HEK293 (cell line): ENCODE results near the gene SAMD11.
A peak's percentile ranks its signal among the peaks of the same experiment; 100 is the strongest.

ENCODE experiments used
- ATF2 ChIP-seq: fragments of 450-650 bp; formaldehyde crosslinking; IDR thresholded peaks from 2 replicates; pipeline ENCODE4 v1.5.1; 2016; ENCODE audit warnings: missing biosample characterization, missing genetic modification characterization, low read depth
- CTCF ChIP-seq: fragments of 450-650 bp; formaldehyde crosslinking; IDR thresholded peaks from 2 replicates; pipeline ENCODE4 v1.5.1; 2016; ENCODE audit warnings: missing biosample characterization, missing genetic modification characterization
- FEZF1 ChIP-seq: fragments of 450-650 bp; formaldehyde crosslinking; IDR thresholded peaks from 2 replicates; pipeline ENCODE4 v1.5.1; 2016; ENCODE audit warnings: missing biosample characterization, missing genetic modification characterization
- GLI2 ChIP-seq: fragments of 450-650 bp; formaldehyde crosslinking; IDR thresholded peaks from 2 replicates; pipeline ENCODE4; 2017; ENCODE audit warnings: missing biosample characterization, missing genetic modification characterization, low read depth, borderline replicate concordance
- IKZF3 ChIP-seq: fragments of 450-650 bp; IDR thresholded peaks from 2 replicates; pipeline ENCODE4 v1.5.0; 2018; ENCODE audit warnings: missing biosample characterization, mild to moderate bottlenecking, missing genetic modification characterization, moderate library complexity
- KLF9 ChIP-seq: fragments of 450-650 bp; formaldehyde crosslinking; IDR thresholded peaks from 2 replicates; pipeline ENCODE4 v1.5.1; 2016; ENCODE audit warnings: missing biosample characterization, missing genetic modification characterization, low read depth
- SCRT1 ChIP-seq: fragments of 450-650 bp; formaldehyde crosslinking; IDR thresholded peaks from 2 replicates; pipeline ENCODE4 v1.5.1; 2016; ENCODE audit warnings: missing biosample characterization, missing genetic modification characterization, borderline replicate concordance
- TCF7L2 ChIP-seq: IDR thresholded peaks from 2 replicates; pipeline ENCODE4 v1.6.1; 2011; ENCODE audit warnings: low read depth, mild to moderate bottlenecking, inconsistent platforms, low read length, moderate library complexity, borderline replicate concordance
- ZBTB10 ChIP-seq: fragments of 450-650 bp; formaldehyde crosslinking; IDR thresholded peaks from 2 replicates; pipeline ENCODE4 v1.5.1; 2016; ENCODE audit warnings: missing biosample characterization, missing genetic modification characterization
- ZBTB20 ChIP-seq: fragments of 450-650 bp; formaldehyde crosslinking; IDR thresholded peaks from 2 replicates; pipeline ENCODE4 v1.5.1; 2016; ENCODE audit warnings: missing biosample characterization, missing genetic modification characterization
- ZNF133 ChIP-seq: fragments of 450-650 bp; formaldehyde crosslinking; IDR thresholded peaks from 2 replicates; pipeline ENCODE4 v1.5.1; 2016; ENCODE audit warnings: missing biosample characterization, missing genetic modification characterization
- ZNF169 ChIP-seq: fragments of 450-650 bp; formaldehyde crosslinking; IDR thresholded peaks from 2 replicates; pipeline ENCODE4 v1.5.1; 2016; ENCODE audit warnings: missing biosample characterization, missing genetic modification characterization
- ZNF18 ChIP-seq: fragments of 450-650 bp; formaldehyde crosslinking; IDR thresholded peaks from 2 replicates; pipeline ENCODE4 v1.5.1; 2016; ENCODE audit warnings: missing biosample characterization, missing genetic modification characterization
- ZNF214 ChIP-seq: fragments of 450-650 bp; formaldehyde crosslinking; IDR thresholded peaks from 2 replicates; pipeline ENCODE4 v1.5.1; 2017; ENCODE audit warnings: missing biosample characterization, mild to moderate bottlenecking, missing genetic modification characterization, borderline replicate concordance
- ZNF292 ChIP-seq: fragments of 450-650 bp; formaldehyde crosslinking; IDR thresholded peaks from 2 replicates; pipeline ENCODE4 v1.5.1; 2016; ENCODE audit warnings: low read depth, missing biosample characterization, missing genetic modification characterization, borderline replicate concordance
- ZNF335 ChIP-seq: fragments of 450-650 bp; formaldehyde crosslinking; conservative IDR thresholded peaks from 2 replicates; pipeline ENCODE4 v1.5.1; 2016; ENCODE audit warnings: missing biosample characterization, missing genetic modification characterization
- ZNF350 ChIP-seq: fragments of 450-650 bp; formaldehyde crosslinking; IDR thresholded peaks from 2 replicates; pipeline ENCODE4 v1.5.0; 2017; ENCODE audit warnings: missing biosample characterization, mild to moderate bottlenecking, missing genetic modification characterization
- ZNF391 ChIP-seq: fragments of 450-650 bp; formaldehyde crosslinking; IDR thresholded peaks from 2 replicates; pipeline ENCODE4 v1.5.1; 2016; ENCODE audit warnings: low read depth, missing biosample characterization, missing genetic modification characterization, borderline replicate concordance
- ZNF394 ChIP-seq: fragments of 450-650 bp; formaldehyde crosslinking; IDR thresholded peaks from 2 replicates; pipeline ENCODE4 v1.5.1; 2016; ENCODE audit warnings: missing biosample characterization, missing genetic modification characterization, mild to moderate bottlenecking, moderate library complexity, borderline replicate concordance
- ZNF510 ChIP-seq: fragments of 450-650 bp; formaldehyde crosslinking; IDR thresholded peaks from 2 replicates; pipeline ENCODE4 v1.5.1; 2018; ENCODE audit warnings: mild to moderate bottlenecking, missing genetic modification characterization, missing biosample characterization; ENCODE audit not compliant: insufficient replicate concordance
- ZNF514 ChIP-seq: fragments of 450-650 bp; formaldehyde crosslinking; IDR thresholded peaks from 2 replicates; pipeline ENCODE4 v1.5.1; 2016; ENCODE audit warnings: missing biosample characterization, missing genetic modification characterization
- ZNF521 ChIP-seq: fragments of 450-650 bp; formaldehyde crosslinking; IDR thresholded peaks from 2 replicates; pipeline ENCODE4 v1.5.1; 2017; ENCODE audit warnings: missing biosample characterization, mild to moderate bottlenecking, missing genetic modification characterization
- ZNF555 ChIP-seq: fragments of 450-650 bp; formaldehyde crosslinking; conservative IDR thresholded peaks from 2 replicates; pipeline ENCODE4 v1.5.1; 2017; ENCODE audit warnings: missing biosample characterization, mild to moderate bottlenecking, missing genetic modification characterization, inconsistent platforms
- ZNF571 ChIP-seq: fragments of 450-650 bp; formaldehyde crosslinking; IDR thresholded peaks from 2 replicates; pipeline ENCODE4 v1.5.0; 2017; ENCODE audit warnings: missing biosample characterization, missing genetic modification characterization
- ZNF596 ChIP-seq: fragments of 450-650 bp; IDR thresholded peaks from 2 replicates; pipeline ENCODE4 v1.5.0; 2018; ENCODE audit warnings: missing biosample characterization, mild to moderate bottlenecking, missing genetic modification characterization, moderate library complexity
- ZNF623 ChIP-seq: fragments of 450-650 bp; formaldehyde crosslinking; IDR thresholded peaks from 2 replicates; pipeline ENCODE4 v1.5.1; 2016; ENCODE audit warnings: missing biosample characterization, missing genetic modification characterization
- ZNF639 ChIP-seq: fragments of 450-650 bp; formaldehyde crosslinking; IDR thresholded peaks from 2 replicates; pipeline ENCODE4 v1.5.1; 2016; ENCODE audit warnings: missing biosample characterization, missing genetic modification characterization
- ZNF664 ChIP-seq: fragments of 450-650 bp; formaldehyde crosslinking; IDR thresholded peaks from 2 replicates; pipeline ENCODE4 v1.5.1; 2016; ENCODE audit warnings: missing biosample characterization, missing genetic modification characterization
- ZNF76 ChIP-seq: fragments of 450-650 bp; formaldehyde crosslinking; IDR thresholded peaks from 2 replicates; pipeline ENCODE4; 2016; ENCODE audit warnings: low read depth, missing biosample characterization, missing genetic modification characterization, borderline replicate concordance

The SAMD11 gene

GRCh38 chr1:984476-984814 is 60.7 kb downstream of the SAMD11 start (continued):
- TF ChIP-seq ZBTB10 (tag by site-specific recombination) (no peak), ZNF76 (no peak), ZNF335 (tag by site-specific recombination) (no peak), ZNF169 (tag by site-specific recombination) (no peak), ZNF623 (tag by site-specific recombination) (peak; percentile 79), SCRT1 (tag by site-specific recombination) (no peak), FEZF1 (no peak), ZNF555 (tag by site-specific recombination) (peak; percentile 85), ZNF391 (tag by site-specific recombination) (no peak), ZNF510 (tag by site-specific recombination) (peak; percentile 70), ZNF18 (tag by site-specific recombination) (no peak), ZNF350 (tag by site-specific recombination) (no peak), ZNF214 (no peak; the same call in 1 of the 2 replicates), ZNF514 (tag by site-specific recombination) (no peak), ZNF521 (tag by site-specific recombination) (no peak), KLF9 (tag by site-specific recombination) (no peak), GLI2 (peak; percentile 72; the same call in 1 of the 2 replicates), CTCF (no peak; the same call in 1 of the 2 replicates), ZNF571 (tag by site-specific recombination) (no peak), ZNF596 (tag by site-specific recombination) (no peak), ZNF133 (tag by site-specific recombination) (no peak), ZNF664 (tag by site-specific recombination) (peak; percentile 78; the same call in 1 of the 2 replicates), ZNF394 (peak; percentile 93), ZNF639 (tag by site-specific recombination) (0 out of 2 replicates have a peak, but pooled peaks have one; percentile 35), ZNF292 (tag by site-specific recombination) (peak; percentile 65; the same call in 1 of the 2 replicates), IKZF3 (tag by site-specific recombination) (no peak), ZBTB20 (tag by site-specific recombination) (no peak), TCF7L2 (no peak), ATF2 (tag by site-specific recombination) (no peak)
